CD4-positive, alpha-beta T cell treated with Interferon alpha-2 for 1 hour (primary cell): ENCODE results near the gene CD44.

Source experiments
- DNase-seq, 2 donors: peaks; one replicate each; pipeline ENCODE4 v3.0.0-alpha.2; 2020 to 2022

Gene CD44

GRCh38 chr11:35241083-35241482 is 102.1 kb downstream of the CD44 start:
- DNase-seq, result no peak

GRCh38 chr11:35241531-35241930 is 102.6 kb downstream of the CD44 start:
- DNase-seq, result no peak

GRCh38 chr11:35242412-35243242 is 103.7 kb downstream of the CD44 start:
- peak in 1 of 2 donors; percentile 36 for DNase-seq

- no peak for DNase-seq
These were observed 104.8 kb downstream of the CD44 start for GRCh38 chr11:35243774-35244173.

- DNase-seq, result no peak
These were observed 106.1 kb downstream of the CD44 start for GRCh38 chr11:35245056-35245455.

GRCh38 chr11:35245786-35246185 is 106.8 kb downstream of the CD44 start:
- no peak for DNase-seq

- DNase-seq, result no peak
These were observed 107.8 kb downstream of the CD44 start for GRCh38 chr11:35246745-35247144.

- peak; percentile 84 to 87 for DNase-seq
These were observed 108.5 kb downstream of the CD44 start for GRCh38 chr11:35247428-35247827.

- DNase-seq, result peak; percentile 16 to 59
These were observed 108.9 kb downstream of the CD44 start for GRCh38 chr11:35247863-35248262.

- DNase-seq, result no peak
These were observed 109.8 kb downstream of the CD44 start for GRCh38 chr11:35248558-35249323.

GRCh38 chr11:35250192-35250591 is 111.2 kb downstream of the CD44 start:
- DNase-seq, result no peak

- DNase-seq, result no peak
These were observed 111.7 kb downstream of the CD44 start for GRCh38 chr11:35250621-35251020.

GRCh38 chr11:35253237-35253636 is 114.3 kb downstream of the CD44 start:
- no peak for DNase-seq

- no peak for DNase-seq
These were observed 116.5 kb downstream of the CD44 start for GRCh38 chr11:35255514-35255913.

- DNase-seq, result no peak
These were observed 117.3 kb downstream of the CD44 start for GRCh38 chr11:35256296-35256695.

- peak in 1 of 2 donors; percentile 61 for DNase-seq
These were observed 118.3 kb downstream of the CD44 start for GRCh38 chr11:35257281-35257680.

- no peak for DNase-seq
These were observed 120.6 kb downstream of the CD44 start for GRCh38 chr11:35259529-35259928.

GRCh38 chr11:35260342-35260985 is 121.5 kb downstream of the CD44 start:
- no peak for DNase-seq

- no peak for DNase-seq
These were observed 122.2 kb downstream of the CD44 start for GRCh38 chr11:35261197-35261596.

GRCh38 chr11:35262056-35262455 is 123.1 kb downstream of the CD44 start:
- no peak for DNase-seq

GRCh38 chr11:35262735-35263134 is 123.8 kb downstream of the CD44 start:
- DNase-seq, result no peak

- no peak for DNase-seq
These were observed 126.9 kb downstream of the CD44 start for GRCh38 chr11:35265755-35266454.

- no peak for DNase-seq
These were observed 128.5 kb downstream of the CD44 start for GRCh38 chr11:35267504-35267903.
